Heart right ventricle (tissue), 16 donors: ENCODE data around the gene ZNF268. TPM values are rescaled to one million over a fixed set of nuclear protein-coding genes. Genes with fewer than 3 reads are reported as not detected.

Experiments
- ATAC-seq, 8 donors: fragments of 200-7000 bp; cut with Tn5 transposase; one replicate each; pipeline ENCODE4 v1.9.1; 2020; ENCODE audit warnings: mild to moderate bottlenecking in 8 of 8, moderate library complexity in 8 of 8, moderate number of reproducible peaks in 1 of 8
- DNase-seq, 2 donors: peaks; one replicate each; pipeline ENCODE4 v3.0.0-alpha.2; 2020
- H3K27ac ChIP-seq, 10 donors: fragments of 200-600 bp; sonication (generic) in 2 of 10; one replicate each; pipeline versions ENCODE4 v1.5.0 to v1.8.0; 2020 to 2022; ENCODE audit warnings: mild to moderate bottlenecking in 3 of 10
- H3K27me3 ChIP-seq, 7 donors: fragments of 200-600 bp; one replicate each; pipeline ENCODE4 v1.8.0; 2021 to 2022; ENCODE audit warnings: mild to moderate bottlenecking in 2 of 7
- H3K36me3 ChIP-seq, 9 donors: fragments of 200-600 bp; sonication (generic) in 1 of 9; one replicate each; pipeline versions ENCODE4 v1.5.0 to v1.8.0; 2020 to 2022; ENCODE audit warnings: mild to moderate bottlenecking in 2 of 9
- H3K4me1 ChIP-seq, 9 donors: fragments of 200-600 bp; sonication (generic) in 1 of 9; one replicate each; pipeline versions ENCODE4 v1.5.0 to v1.8.0; 2020 to 2022; ENCODE audit warnings: mild to moderate bottlenecking in 4 of 9
- H3K4me3 ChIP-seq, 10 donors: fragments of 200-600 bp; sonication (generic) in 2 of 10; one replicate each; pipeline versions ENCODE4 v1.5.0 to v1.8.0; 2020 to 2022; ENCODE audit warnings: mild to moderate bottlenecking in 7 of 10, moderate library complexity in 2 of 10
- H3K9me3 ChIP-seq, 11 donors: fragments of 200-600 bp in 10 of 11; sonication (generic) in 2 of 11; one replicate each; pipeline versions ENCODE4 v1.5.0 to v1.8.0; 2013 to 2022; ENCODE audit warnings: mild to moderate bottlenecking in 2 of 11, control low read depth in 1 of 11, moderate library complexity in 1 of 11
- CTCF ChIP-seq, 9 donors: fragments of 200-600 bp; sonication (generic) in 2 of 9; IDR thresholded peaks; one replicate each; pipeline versions ENCODE4 v1.5.0 to v1.8.0; 2021 to 2022; ENCODE audit warnings: antibody characterized with exemption in 9 of 9, mild to moderate bottlenecking in 5 of 9, moderate library complexity in 1 of 9
- whole genome bisulfite sequencing, 2 donors: extraction: QIAGEN DNeasy Blood & Tissue Kit; methylation state at CpG; one replicate each; pipeline ENCODE4 v1.1.7; 2013; ENCODE audit warnings: inconsistent platforms in 1 of 2; 5-methylcytosine and 5-hydroxymethylcytosine counted together
- intact Hi-C, 10 donors: fragments of 100-400 bp; cut with DNase I; formaldehyde crosslinking; loops; one replicate each; pipeline versions ENCODE4 v1.11.1 to v1.14.2; 2022
- polyA plus RNA-seq, 2 donors: library from polyadenylated mRNA; stranded (reverse); fragments of 200-250 nt; gene quantifications; one replicate each; pipeline ENCODE4 v1.2.3, GENCODE V29; 2013
- total RNA-seq, 10 donors: library from RNA; stranded (reverse); fragmentation: NEBNext Ultra II Directional in 3 of 10; extraction: Animal tissue kit (Norgen Biotek cat#: 25700) in 3 of 10; gene quantifications; one replicate each; pipeline versions ENCODE4 v1.2.1 to v1.2.4, GENCODE V29; 2021 to 2023
- donor health status: Arrhythmogenic right ventricular cardiomyopathy.
- donor health status: ischemic (EF 13 %, LVEDD 7.1; RV severe dilation, severe dysfunction).
- donor health status: healthy with polysubstance abuse.
- donor health status: DM: no; HTN: yes; CAD: no.
- donor health status: DM: no; HTN: no; CAD: no.
- donor health status: ischemic (EF 25% LVEDD 6.9; RV normal size, moderate dysfunction).
- donor health status: ischemic (EF 25% LVEDD 5.7; RV mildly dilated, moderate dysfunction).
- donor health status: healthy.
- donor health status: DM: yes; HTN: yes; CAD: no.
- donor health status: Ischemic cardiomyopathy.
- donor health status: ischemic (EF 35%, LVEDD 5.7; RV mildly dilated, moderate dysfunction).
- donor health status: nonischemic (EF 11% LVEDD 7.7; RV severe dilation, severe dysfunction).
- donor health status: DM: yes; HTN: yes; CAD: no.
- donor health status: PGD.
- donor health status: ischemic (EF 29% LVEDD 5.4; RV normal size, mild dysfunction).
- donor health status: nonischemic (EF 23%, LVEDD 6.1; RV moderate dilation, normal function).

Gene ZNF268
- total and polyA plus RNA-seq, 12 donors = 2.2 to 13.5 (median 11.2) TPM

- no peak for DNase-seq
- Histone ChIP-seq H3K9me3 (peaks cover 2 to 100% (median 90%) of the 10 kb centered on the region in 11 donors), H3K27me3 (no peaks in the 10 kb centered on the region), H3K4me3 (no peak overlapping the region), H3K27ac (no peak overlapping the region), H3K36me3 (peaks cover 19 to 100% (median 99%) of the 10 kb centered on the region in 9 donors), H3K4me1 (no peaks in the 10 kb centered on the region)
- intact Hi-C loops = no loop called here
- TF ChIP-seq CTCF (IDR thresholded peaks at IDR 0.05) = no peak
- WGBS, 2 donors = 98 to 100% methylated on average over 2 of the region's 2 CpGs
- no peak for ATAC-seq
These were observed 8.9 kb downstream of the ZNF268 start for GRCh38 chr12:133190176-133190575.

GRCh38 chr12:133192847-133193246 is 11.6 kb downstream of the ZNF268 start:
- no peak overlapping the region for H3K4me3 ChIP-seq
- no peak for ATAC-seq
- H3K4me1 ChIP-seq = no peaks in the 10 kb centered on the region
- 99 to 100% methylated on average over 5 of the region's 5 CpGs for WGBS, 2 donors
- H3K27me3 ChIP-seq = no peaks in the 10 kb centered on the region
- peaks cover 19 to 92% (median 90%) of the 10 kb centered on the region in 9 donors for H3K36me3 ChIP-seq
- H3K9me3 ChIP-seq = peaks cover 7 to 96% (median 88%) of the 10 kb centered on the region in 11 donors
- DNase-seq = no peak
- no peak overlapping the region for H3K27ac ChIP-seq
- TF ChIP-seq CTCF (IDR thresholded peaks at IDR 0.05) = no peak
- intact Hi-C loops = no loop called here

- Histone ChIP-seq H3K4me1 (no peaks in the 10 kb centered on the region), H3K27ac (no peak overlapping the region), H3K36me3 (peaks cover 8 to 76% (median 36%) of the 10 kb centered on the region in 9 donors), H3K27me3 (no peaks in the 10 kb centered on the region), H3K4me3 (no peak overlapping the region), H3K9me3 (peaks cover 23 to 90% (median 75%) of the 10 kb centered on the region in 11 donors)
- no peak for TF ChIP-seq CTCF (IDR thresholded peaks at IDR 0.05)
- no peak for ATAC-seq
- WGBS, 2 donors = 39 to 98% methylated on average over 2 of the region's 2 CpGs
- intact Hi-C loops = no loop called here
- DNase-seq = no peak
These were observed 20.6 kb downstream of the ZNF268 start for GRCh38 chr12:133201888-133202287.

GRCh38 chr12:133202493-133203343 is 21.4 kb downstream of the ZNF268 start:
- no peaks in the 10 kb centered on the region for H3K4me1 ChIP-seq
- H3K36me3 ChIP-seq = peaks cover 8 to 82% (median 36%) of the 10 kb centered on the region in 9 donors
- 96 to 98% methylated on average over 2 of the region's 2 CpGs for WGBS, 2 donors
- H3K27ac ChIP-seq = no peak overlapping the region
- no peak for DNase-seq
- no peak for ATAC-seq
- peaks cover 23 to 93% (median 83%) of the 10 kb centered on the region in 11 donors for H3K9me3 ChIP-seq
- H3K4me3 ChIP-seq = no peak overlapping the region
- intact Hi-C loops = no loop called here
- no peaks in the 10 kb centered on the region for H3K27me3 ChIP-seq
- no peak for TF ChIP-seq CTCF (IDR thresholded peaks at IDR 0.05)
